ENCODE measurements around the gene ZBTB40. TPM values are rescaled to one million over a fixed set of nuclear protein-coding genes. Genes with fewer than 3 reads are reported as not detected.

ZBTB40 gene
- total RNA-seq, 2 donors from 2014 or later, result 11.2 to 20.1 TPM

DNA sequence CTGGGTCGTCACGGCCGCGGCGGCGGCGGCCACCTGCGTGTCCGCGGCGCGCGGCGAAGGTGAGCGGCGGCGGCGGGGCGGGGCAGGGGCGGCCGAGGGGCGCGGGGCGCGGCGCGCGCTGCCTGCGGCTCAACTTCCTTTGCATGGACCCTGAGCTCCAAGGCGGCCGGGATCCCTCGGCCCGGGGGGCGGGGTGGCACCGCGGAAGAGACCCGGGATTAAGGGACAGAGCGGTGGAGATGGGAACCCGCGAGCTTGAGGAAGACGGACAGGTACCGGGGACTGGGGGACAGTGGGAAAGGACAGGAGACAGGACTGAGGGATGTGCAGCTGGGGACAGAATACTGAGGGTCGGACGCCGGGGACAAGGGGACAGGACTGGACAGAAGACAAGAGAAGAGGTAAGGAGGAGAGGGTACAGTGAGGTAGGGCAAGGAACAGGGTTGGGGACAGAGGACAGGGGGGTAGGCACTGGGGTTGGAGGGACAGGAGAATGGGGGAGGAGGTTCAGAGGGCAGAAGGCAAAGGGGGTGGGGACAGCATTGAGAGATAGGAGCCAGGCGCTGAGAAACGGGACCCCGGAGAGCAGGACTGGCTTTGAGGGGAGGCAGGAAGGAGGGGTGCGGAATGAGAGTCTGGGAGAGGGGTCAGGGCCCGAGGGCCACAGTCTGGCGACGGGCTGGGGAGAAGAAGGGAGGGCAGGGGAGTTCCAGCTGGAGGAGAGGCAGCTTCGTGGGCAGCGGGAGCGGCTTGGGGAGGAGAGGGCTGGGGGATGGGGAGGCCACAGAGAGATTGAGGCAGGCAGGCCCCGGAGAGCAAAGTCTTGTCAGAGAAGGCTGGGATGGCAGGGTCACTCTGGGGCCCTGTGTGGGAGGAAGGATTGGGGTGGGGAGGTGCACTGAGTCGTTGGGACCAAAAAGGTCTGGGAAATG, 112.3 kb downstream of the ZBTB40 start:
- WGBS, 2 donors, result 19 to 36% methylated on average over 26 to 42 of the region's 57 CpGs
- Histone ChIP-seq H3K4me3 (no peak overlapping the region), H3K4me1 (peaks cover 14% of the 10 kb centered on the region), H3K9me3 (no peaks in the 10 kb centered on the region), H3K36me3 (replicated peaks in 1 of 2; ENCODE audit: insufficient read depth in 1 of 2, low read depth in 2 of 2) (no peaks in the 10 kb centered on the region), H3K27me3 (no peaks in the 10 kb centered on the region), H3K27ac (no peak overlapping the region)
- DNase-seq (no peak), ATAC-seq (no peak)
- intact Hi-C loops (cut with DNase I), result no loop called here
- TF ChIP-seq, protein P1, sequence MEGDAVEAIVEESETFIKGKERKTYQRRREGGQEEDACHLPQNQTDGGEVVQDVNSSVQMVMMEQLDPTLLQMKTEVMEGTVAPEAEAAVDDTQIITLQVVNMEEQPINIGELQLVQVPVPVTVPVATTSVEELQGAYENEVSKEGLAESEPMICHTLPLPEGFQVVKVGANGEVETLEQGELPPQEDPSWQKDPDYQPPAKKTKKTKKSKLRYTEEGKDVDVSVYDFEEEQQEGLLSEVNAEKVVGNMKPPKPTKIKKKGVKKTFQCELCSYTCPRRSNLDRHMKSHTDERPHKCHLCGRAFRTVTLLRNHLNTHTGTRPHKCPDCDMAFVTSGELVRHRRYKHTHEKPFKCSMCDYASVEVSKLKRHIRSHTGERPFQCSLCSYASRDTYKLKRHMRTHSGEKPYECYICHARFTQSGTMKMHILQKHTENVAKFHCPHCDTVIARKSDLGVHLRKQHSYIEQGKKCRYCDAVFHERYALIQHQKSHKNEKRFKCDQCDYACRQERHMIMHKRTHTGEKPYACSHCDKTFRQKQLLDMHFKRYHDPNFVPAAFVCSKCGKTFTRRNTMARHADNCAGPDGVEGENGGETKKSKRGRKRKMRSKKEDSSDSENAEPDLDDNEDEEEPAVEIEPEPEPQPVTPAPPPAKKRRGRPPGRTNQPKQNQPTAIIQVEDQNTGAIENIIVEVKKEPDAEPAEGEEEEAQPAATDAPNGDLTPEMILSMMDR (IDR thresholded peaks at IDR 0.05), result no peak
- TF ChIP-seq POLR2A (IDR thresholded peaks at IDR 0.05), result no peak

DNA sequence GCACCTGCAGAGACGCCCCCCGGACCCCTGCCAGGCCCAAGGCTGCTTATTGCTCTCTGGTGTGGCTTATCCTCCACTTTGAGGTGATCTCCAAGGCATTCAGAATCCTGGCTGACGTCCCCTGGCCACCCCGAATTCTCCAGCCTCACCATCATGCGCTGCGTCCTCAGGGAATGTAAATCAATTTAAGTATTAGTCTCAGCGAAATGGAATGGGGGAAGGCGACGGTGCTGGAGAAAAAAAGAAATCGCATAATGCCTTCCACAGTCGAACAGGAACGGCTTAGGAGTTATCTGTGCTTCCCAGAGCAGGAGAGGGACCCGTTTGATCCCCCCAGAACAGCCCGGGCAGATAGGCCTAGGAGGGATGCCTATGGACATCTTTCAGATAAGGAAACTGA, 114.5 kb downstream of the ZBTB40 start:
- intact Hi-C loops (cut with DNase I), result no loop called here
- TF ChIP-seq, protein P1 (IDR thresholded peaks at IDR 0.05), result no peak
- TF ChIP-seq POLR2A (IDR thresholded peaks at IDR 0.05), result no peak
- Histone ChIP-seq H3K27ac (no peak overlapping the region), H3K4me1 (peaks cover 14% of the 10 kb centered on the region), H3K27me3 (no peaks in the 10 kb centered on the region), H3K36me3 (replicated peaks in 1 of 2; ENCODE audit: insufficient read depth in 1 of 2, low read depth in 2 of 2) (no peaks in the 10 kb centered on the region), H3K4me3 (no peak overlapping the region), H3K9me3 (no peaks in the 10 kb centered on the region)
- no peak for ATAC-seq
- 84 to 87% methylated on average over 14 of the region's 14 CpGs for WGBS, 2 donors
- no peak for DNase-seq

- no peak overlapping the region for H3K27ac ChIP-seq
- peaks cover 14% of the 10 kb centered on the region for H3K4me1 ChIP-seq
- H3K9me3 ChIP-seq, result no peaks in the 10 kb centered on the region
- ATAC-seq (no peak), DNase-seq (no peak)
- H3K27me3 ChIP-seq, result no peaks in the 10 kb centered on the region
- no peak overlapping the region for H3K4me3 ChIP-seq
- 60% methylated on average over 5 to 14 of the region's 14 CpGs for WGBS, 2 donors
- TF ChIP-seq, protein P1 (IDR thresholded peaks at IDR 0.05), result no peak
- TF ChIP-seq POLR2A (IDR thresholded peaks at IDR 0.05), result no peak
- intact Hi-C loops (cut with DNase I), result no loop called here
- H3K36me3 ChIP-seq (replicated peaks in 1 of 2; ENCODE audit: insufficient read depth in 1 of 2, low read depth in 2 of 2), result no peaks in the 10 kb centered on the region
Observed at GRCh38 chr1:22567197-22567596, 115.5 kb downstream of the ZBTB40 start.

DNA sequence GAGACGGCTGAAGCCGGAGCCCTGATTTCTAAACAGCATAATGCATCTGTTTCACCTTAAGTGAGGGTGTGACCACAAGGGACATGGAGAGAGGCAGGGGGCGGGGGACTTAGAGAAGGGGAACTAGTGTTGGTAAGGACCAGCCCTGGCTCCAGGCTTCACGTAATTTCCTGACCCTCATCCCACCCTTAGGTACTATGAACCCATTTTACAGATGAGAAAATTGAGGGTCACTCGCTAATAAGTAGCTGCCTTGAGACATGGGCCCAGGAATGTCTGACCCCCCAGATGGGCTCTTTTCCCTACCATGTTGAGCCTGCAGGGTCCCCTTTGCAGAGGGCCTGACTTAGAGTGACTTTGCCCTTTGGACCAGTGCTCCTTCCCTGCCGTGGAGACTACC, 116.3 kb downstream of the ZBTB40 start:
- DNase-seq, result no peak
- WGBS, 2 donors, result 71 to 80% methylated on average over 6 of the region's 6 CpGs
- intact Hi-C loops (cut with DNase I), result no loop called here
- Histone ChIP-seq H3K36me3 (replicated peaks in 1 of 2; ENCODE audit: insufficient read depth in 1 of 2, low read depth in 2 of 2) (no peaks in the 10 kb centered on the region), H3K27ac (no peak overlapping the region), H3K27me3 (no peaks in the 10 kb centered on the region), H3K4me3 (no peak overlapping the region), H3K4me1 (peaks cover 7% of the 10 kb centered on the region), H3K9me3 (no peaks in the 10 kb centered on the region)
- TF ChIP-seq, protein P1 (IDR thresholded peaks at IDR 0.05), result no peak
- no peak for TF ChIP-seq POLR2A (IDR thresholded peaks at IDR 0.05)
- ATAC-seq, result no peak

DNA sequence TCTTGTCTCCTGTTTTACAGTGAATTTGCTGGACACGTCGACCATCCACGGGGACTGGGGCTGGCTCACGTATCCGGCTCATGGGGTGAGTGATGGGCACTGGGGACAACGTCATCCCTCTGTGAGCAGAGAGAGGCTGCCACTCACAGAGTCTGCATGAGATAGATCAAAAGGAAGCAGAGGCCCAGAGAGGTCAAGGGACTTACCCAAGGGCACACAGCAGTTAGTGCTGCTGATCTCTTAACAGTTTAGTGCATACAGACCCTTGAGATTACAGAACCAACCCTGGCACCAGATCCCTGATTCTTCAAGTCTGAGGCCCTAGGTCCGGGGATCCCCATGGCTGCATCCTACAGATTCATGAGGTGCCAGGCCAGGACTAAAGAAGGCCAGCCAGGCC, 117.6 kb downstream of the ZBTB40 start:
- no peaks in the 10 kb centered on the region for H3K4me1 ChIP-seq
- H3K9me3 ChIP-seq, result no peaks in the 10 kb centered on the region
- no peak for TF ChIP-seq POLR2A (IDR thresholded peaks at IDR 0.05)
- TF ChIP-seq, protein P1 (IDR thresholded peaks at IDR 0.05), result no peak
- intact Hi-C loops (cut with DNase I), result no loop called here
- no peak overlapping the region for H3K4me3 ChIP-seq
- H3K27ac ChIP-seq, result no peak overlapping the region
- DNase-seq (no peak), ATAC-seq (no peak)
- 89 to 92% methylated on average over 7 of the region's 7 CpGs for WGBS, 2 donors
- no peaks in the 10 kb centered on the region for H3K36me3 ChIP-seq (replicated peaks in 1 of 2; ENCODE audit: insufficient read depth in 1 of 2, low read depth in 2 of 2)
- no peaks in the 10 kb centered on the region for H3K27me3 ChIP-seq
